ENCODE measurements around the gene CORO1C.
"Not testable (repeated sequence)": the region's sequence is repeated elsewhere in the genome, so short reads cannot be mapped to it uniquely, and the experiment has no call there.

Gene CORO1C

DNA sequence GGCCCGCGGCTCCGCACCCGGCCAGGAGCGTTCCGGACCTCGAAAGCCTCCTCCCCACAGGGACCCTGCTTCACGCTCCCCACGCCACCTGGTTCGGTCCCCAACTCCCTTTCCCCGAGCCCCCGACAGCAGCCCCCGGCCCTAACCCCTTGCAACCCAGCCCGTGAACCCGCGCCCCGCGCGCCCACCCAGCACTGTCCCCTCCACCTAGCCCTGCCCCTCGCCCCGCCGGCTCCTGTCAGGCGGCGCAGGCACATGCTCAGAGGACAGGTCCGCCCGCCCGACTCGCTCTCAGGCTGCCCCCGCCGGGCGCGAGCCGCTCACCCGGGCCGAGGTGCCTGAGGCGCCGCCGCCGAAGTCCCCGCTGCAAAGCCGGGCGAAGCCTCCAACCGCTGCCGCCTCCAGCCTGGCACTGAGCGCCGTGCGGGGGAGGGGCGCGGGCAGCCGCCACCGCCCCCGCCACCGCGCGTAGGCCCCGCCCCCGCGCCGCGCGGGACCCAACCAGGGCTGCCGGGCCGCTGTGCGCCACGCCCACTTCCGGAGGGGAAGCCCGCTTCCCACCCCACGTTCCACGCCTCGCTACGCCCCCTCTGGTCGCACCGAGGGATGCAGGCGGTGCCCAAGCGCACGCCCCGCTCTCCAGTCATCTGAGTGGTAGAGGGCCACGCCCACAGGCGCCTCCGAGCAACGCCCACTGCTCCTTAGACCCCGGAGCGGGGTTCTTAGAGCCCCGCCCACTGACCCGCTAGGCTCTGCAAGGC is at the start of gene CORO1C:
TSS of gene CORO1C (minus strand) at position 414 of the 761 bp plus-strand sequence. CDS start 30,200 bp downstream, outside the sequence.
- DNase-seq = peak; percentile 95

DNA sequence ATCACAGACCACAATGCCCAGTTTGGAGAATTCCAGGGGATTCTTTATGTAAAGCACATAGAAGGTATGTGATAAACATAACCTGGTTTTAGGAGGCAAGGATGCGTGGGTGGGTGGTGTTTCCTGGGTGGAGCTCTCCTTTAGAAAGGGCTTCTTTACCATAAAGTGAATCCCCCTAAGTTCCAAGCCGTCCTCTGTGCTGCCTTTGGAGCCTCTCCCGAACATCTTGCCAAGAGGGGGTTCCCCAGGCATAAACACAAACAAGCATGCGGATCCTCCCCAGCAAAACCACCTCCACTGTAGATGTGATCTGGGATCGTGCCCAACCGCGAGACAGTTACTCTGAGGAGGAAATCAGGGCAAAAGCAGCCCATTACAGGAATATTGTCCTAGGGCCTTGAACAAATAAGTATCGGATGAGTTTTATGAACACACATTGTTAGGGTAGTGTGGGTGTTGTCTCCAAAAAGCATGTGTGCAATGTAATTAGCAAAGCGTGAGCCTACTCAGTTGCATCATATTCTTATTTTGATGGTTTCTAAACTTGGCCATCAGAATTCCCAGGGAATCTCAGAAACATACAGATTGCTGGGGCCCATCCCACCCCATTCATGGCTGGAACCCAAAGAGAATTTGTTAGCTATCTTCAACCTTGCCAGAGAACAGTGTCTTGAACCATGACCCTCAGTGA is 48.8 kb upstream of the CORO1C start:
- no peak for DNase-seq

DNA sequence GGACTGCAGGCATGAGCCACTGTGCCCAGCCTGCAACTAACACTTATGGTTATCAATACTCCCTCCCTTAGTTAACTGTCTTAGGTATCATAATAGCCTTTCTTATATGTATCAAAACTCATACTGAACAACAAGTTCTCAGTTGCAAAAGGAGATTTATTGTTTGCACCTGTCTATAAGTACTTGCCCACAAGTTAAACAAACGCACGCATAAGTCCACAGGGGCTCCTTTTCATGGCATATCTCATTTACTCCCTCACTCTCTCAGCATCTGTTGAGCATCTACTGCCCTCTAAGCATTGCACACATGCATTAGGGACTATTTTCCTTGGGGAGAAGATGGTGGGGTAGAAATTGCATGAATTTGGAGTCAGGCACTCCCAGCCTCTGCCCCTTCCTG is 46.7 kb upstream of the CORO1C start:
- DNase-seq = no peak

DNA sequence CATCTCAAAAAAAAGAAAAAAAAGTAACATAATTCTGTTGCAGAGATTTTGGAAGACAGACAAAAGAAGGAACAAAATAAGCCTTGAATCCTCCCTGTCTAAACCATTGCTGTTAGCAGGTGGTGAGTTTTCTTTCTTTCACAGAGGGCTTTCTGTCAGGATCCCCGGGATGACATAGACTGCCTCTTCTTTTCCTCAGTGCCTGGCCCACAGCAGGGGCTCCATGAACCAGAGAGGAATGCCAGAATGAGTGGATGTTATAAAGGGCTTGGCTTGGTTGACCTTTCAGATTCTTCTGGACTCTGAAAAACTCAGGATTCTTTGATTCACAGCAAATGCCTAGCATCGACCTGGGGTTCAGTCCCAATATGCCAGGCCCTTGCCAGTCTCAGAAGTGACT is 45.8 kb upstream of the CORO1C start:
- DNase-seq = no peak

DNA sequence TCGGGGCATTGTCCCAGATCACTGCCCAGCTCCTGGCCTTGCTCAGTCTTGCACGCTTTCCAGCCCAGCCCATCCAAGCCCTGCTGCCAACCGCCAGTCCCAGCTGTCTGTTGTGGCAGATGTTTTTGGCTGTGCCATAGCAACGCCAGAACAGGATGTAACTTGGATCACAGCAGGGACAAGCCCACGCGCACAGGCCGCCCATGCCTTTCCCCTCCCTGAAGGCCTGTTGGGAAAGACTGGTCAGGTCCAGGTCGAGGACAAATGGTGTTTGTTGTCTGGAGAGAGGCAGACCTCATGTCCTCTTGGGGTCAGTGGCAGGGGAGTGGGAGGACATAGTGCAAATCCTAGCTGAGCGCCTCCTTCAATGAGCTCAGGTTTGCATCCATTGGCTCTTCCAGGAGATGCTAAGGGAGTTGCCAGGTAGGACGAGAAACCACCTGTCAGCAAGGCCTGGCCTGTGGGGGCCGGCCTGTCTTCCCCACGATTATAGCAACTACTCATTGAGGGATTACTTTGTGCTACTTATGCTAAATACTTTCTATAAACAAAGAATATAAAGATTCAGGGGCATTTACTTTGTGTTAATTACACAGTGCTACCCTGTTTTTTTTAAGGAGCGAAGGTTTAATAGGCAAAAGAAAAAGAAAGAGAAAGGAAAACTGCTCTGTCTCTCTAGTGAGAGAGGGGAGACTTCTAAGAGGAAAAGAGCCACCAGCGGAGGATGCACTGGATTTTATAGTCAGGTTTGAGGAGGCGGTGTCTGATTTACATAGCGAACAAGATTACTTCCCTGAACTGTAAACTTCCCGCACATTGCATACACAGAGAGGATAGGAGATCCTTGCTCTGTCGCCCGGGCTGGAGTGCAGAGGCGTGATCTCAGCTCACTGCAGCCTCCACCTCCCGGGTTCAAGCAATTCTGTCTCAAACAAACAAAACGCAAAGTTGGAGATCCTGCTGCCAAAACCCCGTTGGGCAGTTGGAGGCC is 42.8 kb upstream of the CORO1C start:
- no peak for DNase-seq

DNA sequence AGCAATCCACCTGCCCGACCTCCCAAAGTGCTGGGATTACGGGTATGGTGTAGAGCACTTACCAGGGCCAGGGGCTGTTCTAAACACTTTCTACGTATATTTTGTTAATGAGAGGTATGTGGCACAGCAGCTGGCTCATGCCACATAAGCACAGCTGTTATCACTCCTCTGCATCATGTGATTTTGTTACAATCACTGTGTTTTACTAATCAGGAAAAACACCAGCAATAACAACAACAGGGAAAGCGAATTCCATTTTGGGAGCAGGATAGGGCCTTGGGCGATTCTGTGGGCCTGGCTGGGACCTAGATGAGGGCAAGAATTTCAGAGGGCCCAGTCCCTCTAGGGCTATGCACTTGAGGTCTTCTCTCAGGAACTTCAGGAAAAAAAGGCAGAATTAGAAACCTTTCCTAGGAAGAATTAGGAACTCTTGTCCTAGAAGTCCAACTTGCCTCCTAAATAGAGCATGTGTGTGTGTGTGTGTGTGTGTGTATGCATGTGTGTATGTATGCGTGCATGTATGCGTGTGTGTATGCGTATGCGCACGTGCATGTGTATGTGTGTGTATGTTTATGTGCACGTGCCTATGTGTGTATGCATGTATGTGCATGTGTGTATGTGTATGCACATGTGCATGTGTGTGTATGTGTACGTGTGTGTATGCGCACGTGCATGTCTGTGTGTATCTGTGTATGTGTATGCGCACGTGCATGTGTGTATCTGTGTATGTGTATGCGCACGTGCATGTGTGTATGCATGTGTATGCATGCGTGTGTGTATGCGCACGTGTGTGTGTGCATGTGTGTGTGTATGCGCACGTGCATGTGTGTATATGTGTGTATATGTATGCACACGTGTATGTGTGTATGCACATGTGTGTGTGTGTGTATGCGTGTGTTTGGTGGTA is 41.8 kb upstream of the CORO1C start:
- DNase-seq = no peak

DNA sequence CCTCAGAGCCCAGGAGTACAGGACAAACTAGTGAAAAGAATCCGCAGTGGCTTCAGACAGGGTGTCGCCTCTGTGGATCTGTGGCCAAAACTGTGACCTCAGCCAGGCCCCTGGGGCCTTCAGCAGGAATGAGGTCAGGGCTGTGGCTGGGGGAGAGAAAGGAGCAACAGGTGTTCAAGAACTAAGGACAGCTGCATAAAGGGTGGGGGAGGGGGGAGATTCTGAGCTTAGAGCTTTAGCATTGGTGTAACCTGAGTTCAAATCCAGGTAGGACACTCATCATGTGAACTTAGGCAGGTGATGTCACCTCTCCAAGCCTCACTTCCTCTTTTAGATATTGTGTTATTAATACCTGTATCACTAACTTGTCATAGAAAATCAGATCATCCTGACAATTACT is 40.9 kb upstream of the CORO1C start:
- DNase-seq = peak; percentile 18

DNA sequence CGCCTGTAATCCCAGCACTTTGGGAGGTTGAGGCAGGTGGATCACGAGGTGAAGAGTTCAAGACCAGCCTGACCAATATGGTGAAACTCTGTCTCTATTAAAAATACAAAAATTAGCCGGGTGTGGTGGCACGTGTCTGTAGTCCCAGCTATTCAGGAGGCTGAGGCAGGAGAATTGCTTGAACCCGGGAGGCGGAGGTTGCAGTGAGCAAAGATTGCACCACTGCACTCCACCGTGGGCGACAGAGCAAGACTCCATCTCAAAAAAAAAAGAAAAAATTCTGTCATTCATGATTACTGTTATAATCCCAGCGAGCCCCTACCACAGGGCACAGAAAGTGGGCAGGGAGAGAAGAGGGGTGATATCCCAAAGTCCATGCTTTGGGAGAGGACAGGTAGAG is 40.5 kb upstream of the CORO1C start:
- DNase-seq = not testable (repeated sequence)

DNA sequence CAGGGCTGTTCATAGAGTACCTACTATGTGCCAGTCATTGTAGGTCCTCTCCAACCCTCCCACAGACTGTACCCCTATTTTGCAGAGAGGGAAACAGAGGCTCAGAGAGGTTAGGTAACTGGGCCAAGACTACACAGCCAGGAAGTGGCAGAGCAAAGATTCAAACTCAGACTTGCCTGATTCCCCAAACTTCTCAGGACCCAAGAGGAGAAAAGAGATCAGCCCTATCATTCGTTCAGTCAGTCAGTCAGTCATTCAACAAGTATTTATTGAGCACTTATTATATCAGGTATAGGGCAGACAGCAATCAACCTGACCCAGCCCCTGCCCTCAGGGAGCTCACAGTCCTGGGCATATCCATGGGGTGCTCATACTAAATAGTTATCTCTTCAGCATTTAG is 39.6 kb upstream of the CORO1C start:
- no peak for DNase-seq

DNA sequence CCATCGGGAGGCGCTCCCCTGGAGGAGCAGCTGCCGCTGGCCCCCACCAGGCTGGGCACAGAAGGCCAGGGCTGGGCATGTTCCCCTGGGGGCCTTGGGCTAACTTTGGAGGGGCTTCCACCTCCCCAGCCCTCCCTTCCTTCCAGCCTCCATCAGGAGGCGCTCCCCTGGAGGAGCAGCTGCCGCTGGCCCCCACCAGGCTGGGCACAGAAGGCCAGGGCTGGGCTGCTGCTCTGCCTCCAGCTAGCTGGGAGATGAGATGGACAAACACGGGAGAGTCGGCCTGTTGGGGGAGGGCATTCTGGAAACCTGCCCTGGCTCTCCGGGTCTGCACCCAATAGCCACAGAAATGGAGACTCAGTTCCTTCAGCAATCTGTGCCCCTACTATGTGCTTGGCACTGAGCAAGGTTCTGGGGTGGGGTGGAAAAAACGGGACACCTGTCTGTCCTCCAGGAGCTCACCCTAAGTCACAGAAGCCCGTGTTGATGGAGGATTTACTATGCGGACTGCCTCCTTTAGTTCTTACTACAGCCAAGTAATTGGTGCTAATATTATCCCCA is 39.0 kb upstream of the CORO1C start:
- DNase-seq = no peak

DNA sequence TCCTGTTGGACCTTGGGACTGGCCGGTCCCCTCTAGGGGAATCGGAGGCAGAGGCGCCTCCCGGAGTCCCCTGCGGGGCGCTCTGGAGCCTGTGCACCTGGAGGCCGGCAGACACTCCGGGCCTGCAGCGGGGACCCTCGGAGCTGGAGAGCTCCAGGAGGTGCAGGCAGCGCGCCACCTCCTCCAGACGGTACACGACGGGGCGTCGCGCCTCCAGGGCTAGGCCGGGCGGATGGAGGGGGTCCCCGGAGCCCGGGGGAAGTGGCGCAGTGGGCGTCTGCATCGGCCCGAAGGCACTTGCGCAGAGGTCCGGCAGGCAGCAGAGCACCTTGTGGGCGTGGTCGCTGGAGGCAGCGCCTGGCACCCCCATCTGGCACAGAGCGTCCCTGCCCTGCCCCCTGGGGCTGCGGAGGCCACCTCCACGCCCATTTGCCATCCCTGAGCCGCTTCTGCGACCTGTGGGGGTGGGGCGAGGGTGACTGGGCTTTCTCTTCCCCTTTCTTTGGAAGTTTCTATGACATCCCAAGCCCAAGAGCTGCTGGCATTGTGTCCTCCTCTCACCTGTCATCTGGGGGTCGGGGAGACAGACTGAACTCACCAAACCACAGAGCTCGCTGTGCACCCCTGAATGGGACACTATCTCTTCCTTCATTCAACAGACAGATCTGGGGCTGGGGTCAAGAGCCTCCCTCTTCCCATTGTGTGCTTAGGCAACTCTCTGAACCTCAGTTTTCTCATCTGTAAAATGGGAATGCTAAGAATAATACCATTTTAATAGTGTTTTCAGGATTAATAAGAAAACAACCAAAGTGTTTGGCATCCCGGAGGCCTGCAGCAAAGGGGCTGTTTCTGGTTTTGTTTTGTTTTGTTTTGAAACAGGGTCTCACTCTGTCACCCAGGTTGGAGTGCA is 37.5 kb upstream of the CORO1C start:
- peak; percentile 52 for DNase-seq

DNA sequence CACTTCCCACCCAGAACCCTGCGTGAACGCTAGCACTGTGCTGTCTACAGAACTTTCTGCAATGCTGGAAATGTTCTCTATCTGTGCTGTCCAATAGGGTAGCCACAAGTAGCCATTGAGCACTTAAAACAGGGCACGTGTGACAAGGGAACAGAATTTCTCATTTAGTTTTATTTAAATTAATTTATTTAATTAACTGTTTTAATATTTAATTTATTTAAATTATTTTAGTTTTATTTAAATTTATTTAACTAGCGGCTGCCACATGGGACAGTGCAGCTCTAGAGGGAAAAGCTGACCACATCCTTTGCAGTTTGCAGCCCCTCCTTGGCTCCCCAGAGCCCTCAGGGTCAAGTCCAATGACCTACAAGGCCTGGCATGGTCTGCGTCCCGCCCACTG is 35.0 kb upstream of the CORO1C start:
- DNase-seq = no peak

DNA sequence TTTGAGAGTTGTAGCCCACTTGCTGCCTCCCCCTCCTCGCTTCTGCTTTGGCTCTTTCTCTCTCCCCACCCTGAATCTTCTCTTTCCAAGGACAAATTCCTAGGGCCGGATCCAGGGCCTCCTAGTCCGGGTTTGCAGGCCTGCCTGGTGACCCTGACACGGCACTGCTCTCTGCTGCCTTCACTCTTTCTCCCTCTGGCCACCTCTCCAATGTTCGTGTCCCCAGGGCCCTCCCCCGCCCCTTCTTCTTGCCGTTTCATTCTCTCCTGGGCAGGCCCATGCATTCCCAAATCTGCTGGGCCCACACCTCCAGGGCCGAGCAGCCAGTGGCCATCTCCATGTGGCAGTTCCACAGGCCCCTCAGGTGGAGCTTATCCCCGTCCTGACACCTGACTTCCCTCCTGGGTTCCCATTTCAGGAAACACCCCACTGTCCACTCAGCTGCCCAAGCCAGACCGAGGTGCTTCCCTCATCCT is 34.0 kb upstream of the CORO1C start:
- DNase-seq = no peak

DNA sequence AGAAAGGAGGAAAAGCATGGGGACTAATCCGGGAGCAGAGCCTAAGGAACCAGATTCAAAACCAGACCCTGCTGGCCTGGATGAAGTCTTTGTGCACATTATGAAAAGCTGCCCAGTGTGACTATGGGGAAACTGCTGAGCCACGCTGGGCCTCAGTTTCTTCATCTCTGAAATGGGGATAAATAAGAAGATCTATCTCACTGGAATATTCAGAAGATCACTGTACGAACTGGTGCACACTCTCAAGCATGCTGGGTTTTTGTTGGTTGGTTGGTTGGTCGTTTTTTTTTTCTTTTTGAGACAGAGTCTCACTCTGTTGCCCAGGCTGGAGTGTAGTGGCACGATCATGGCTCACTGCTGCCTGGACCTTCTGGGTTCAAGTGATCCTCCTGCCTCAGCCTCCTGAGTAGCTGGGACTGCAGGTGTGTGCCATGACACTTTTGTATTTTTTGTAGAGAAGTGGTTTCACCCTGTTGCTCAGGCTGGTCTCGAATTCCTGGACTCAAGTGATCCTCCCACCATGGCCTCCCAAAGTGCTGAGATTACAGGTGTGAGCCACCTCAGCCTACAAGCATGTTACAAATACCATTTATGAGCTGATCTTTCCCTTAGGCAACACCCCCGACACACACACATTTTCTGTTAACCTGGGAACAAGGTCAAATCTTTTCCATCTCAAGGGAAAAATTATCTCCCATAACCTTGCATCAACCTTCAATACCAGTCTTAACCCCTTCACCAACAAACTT is 33.4 kb upstream of the CORO1C start:
- no peak for DNase-seq

DNA sequence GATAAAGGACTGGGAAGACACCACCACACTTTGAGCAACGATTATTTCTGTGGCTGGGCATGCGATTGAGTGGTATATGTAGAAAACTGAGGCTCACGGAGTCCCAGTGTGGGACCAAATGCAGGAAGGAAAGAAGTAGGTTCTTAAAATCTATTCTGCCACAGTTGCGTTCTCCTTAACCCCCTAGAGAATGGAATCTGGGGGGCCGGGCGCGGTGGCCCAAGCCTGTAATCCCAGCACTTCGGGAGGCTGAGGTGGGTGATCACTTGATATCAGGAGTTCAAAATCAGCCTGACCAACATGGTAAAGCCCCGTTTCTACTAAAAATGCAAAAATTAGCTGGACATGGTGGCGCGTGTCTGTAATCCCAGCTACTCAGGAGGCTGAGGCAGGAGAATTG is 29.9 kb upstream of the CORO1C start:
- DNase-seq = no peak

DNA sequence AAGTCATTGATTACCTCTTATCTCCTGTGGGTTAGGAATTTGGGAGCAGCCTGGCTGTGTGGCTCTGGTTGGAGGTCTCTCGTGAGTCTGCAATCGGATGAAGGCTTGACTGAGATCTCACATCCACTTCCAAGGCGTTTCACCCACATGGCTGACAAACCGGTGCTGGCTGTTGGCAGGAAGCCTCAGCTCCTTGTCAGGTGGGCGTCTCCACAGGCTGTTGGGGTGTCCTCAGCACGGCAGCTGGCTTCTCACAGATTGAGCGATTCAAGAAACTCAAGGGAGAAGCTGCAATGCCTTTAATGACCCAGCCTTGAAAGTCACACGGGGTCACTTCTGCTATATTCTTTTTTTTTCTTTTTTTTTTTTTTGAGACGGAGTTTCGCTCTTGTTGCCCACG is 28.6 kb upstream of the CORO1C start:
- no peak for DNase-seq

DNA sequence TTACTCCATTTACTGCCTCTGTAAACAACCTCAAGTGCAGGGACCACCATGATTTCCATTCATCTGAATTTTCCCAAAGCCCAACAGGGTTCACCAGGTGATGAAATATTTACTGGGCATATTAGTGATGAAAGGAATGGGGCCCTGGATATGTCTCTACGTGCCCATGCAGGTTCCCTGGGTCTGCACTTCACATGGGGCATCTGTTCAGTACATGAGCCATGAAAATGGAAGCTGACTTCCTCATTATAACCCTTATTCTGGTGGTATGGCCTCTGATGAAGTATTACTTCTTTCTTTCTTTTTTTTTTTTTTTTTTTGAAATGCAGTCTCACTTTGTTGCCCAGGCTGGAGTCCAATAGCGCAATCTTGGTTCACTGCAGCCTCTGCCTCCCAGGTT is 26.5 kb upstream of the CORO1C start:
- no peak for DNase-seq

DNA sequence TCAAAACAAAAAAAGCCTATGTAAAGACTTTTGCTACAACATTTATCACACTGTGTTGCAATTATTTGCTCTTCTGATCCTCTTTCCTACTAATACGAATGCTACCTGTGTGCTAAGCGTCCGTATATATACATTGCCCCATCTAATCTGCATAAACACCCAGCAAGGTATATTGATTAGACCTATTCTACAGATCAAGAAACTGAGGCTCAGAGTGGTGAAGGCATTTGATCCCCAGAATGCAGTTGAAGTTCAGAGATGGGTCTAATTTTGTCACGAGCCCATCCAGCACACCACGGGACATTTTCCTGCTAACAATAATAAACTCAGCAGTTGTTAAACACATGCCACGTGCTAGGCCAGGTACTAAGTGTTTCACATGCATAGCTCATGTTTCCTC is 25.1 kb upstream of the CORO1C start:
- no peak for DNase-seq

DNA sequence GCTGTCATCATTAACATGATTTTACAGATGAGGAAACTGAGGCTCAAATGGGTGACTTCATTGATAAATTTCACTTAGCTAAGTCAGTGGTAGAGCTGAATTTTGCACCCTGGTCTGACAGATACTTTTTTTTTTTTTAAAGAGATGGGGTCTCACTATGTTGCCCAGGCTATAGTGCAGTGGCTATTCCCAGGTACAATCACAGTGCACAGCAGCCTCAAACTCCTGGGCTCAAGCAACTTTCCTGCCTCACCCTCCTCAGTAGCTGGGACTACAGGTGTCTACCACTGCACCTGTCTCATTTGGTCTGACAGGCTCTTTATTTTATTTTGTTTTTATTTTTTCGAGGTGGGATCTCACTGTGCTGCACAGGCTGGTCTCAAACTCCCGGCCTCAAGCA is 24.2 kb upstream of the CORO1C start:
- no peak for DNase-seq

DNA sequence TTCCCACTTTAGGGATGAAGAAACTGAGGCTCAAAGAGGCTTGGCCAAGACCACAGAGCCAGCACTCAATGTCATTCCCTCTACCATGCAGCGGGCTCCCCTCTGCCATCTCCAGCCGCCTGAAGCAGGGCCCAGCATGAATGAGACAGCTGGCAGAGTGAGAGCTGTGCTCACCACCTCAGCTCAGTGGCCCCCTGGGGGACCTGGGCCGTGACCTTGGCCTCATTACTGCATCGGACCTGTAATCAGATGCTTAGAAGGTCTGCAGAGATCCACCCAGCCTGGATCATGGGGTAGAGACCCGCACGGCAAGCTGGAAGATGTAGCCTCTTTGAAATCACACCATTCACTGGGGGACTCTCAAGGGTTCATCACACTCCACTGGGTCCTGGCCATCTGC is 22.7 kb upstream of the CORO1C start:
- no peak for DNase-seq
